ENCODE data around the gene PTPRN2.

Gene PTPRN2

DNA sequence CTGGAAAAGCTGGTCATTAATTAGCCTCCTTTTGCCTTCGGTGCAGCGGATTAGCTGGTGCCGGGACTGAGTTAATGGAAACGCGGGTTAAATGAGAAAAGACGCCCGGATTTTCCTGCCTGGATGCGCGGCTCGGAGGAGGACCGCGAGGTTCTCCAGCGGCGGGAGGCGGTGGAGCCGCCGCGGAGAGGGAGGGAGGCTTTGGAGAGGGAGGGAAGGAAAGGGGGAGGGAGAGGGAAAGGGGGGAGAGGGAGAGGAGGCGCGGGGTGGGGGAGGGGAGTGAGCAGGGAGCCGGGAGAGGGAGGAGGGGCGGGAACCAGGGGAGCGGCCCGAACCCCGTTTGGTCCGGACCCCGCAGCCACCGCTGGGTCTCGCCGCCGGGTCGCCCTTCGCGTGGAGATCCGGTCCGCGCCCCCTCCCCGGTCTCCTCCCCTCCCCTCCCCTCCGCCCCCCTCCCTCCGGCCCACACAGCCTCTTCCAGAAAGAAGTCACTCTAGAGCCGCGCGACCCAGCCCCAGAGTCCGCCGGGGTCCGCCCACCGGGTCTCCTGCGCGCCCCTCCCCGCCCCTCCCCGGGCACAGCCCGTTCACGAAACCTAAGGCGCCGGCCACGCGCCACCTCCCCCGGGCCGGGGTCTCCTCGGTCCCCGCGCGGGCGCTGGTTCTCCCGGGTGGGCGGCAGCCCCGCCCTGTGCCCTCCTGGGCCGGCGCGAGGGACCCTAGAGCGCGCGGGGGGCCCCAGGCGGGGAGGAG is 903.3 kb downstream of the PTPRN2 start:
- no peak for DNase-seq (ENCODE audit: low read depth)
- no peak overlapping the region for H3K4me3 ChIP-seq (ENCODE audit: low read depth, low read length)

DNA sequence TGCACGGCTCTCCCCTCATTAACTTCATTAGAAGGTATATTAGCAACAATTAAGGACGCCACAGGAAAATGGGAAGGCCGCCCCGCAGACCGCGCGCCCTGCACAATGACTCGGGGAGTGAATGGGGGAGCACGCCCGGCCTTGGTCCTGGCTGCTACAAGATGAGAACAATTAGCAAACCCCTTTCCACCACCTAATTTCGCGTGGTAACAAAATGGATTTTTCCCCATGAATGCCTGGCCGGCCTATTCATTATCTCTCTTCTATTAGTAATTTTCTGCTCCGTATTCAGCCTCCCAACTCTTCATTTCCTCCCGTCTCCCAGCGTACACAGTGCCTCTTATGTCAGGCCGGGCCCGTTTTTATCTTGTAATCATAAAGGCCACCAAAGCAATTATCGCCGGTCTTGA is 903.9 kb downstream of the PTPRN2 start:
- no peak for DNase-seq (ENCODE audit: low read depth)
- TF ChIP-seq CTCF (IDR thresholded peaks at IDR 0.05; ENCODE audit: control insufficient read depth, extremely low read depth, insufficient read depth), result no peak
- H3K4me3 ChIP-seq (ENCODE audit: low read depth, low read length), result no peak overlapping the region

More for the DNA sequence above, 903.3 kb downstream of the PTPRN2 start:
- no peak for TF ChIP-seq CTCF (IDR thresholded peaks at IDR 0.05; ENCODE audit: control insufficient read depth, extremely low read depth, insufficient read depth)

DNA sequence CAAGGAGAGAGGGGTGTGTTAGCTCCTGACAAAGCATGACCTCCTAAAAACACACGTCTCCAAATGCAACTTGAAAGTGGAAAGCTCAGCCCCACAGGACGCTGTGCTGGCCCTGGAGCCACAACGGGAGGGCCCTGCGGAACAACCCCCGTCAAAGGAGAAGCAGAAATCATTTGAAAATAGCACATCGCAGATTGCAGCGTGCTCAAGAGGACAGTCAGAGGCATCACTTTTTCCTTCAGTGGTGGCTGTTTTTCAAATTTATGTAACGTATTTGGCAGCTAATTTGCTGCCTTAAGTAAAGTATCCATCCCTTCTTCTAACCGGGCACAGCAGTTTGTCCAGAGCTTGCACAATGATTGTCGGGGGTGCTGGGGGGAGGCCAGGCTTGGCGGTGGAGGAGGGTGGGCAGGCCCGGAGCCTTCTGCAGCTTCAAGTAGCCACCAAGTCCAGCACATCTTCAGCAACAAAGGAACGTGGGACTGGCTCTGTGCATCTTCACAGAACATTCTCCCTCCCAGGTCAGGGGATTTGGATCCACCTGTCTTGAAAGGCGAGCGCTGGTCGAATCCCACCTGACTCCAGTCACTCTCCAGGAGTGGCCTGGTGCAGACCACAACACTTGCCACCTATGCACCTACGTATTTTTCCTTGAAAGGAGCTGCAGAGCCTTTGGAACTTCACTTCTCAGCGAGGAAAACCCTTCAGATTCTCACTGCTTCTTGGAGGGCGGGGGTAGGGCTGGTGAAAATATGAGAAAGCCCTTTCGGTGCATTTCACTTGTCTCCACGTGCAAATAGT is 904.5 kb downstream of the PTPRN2 start:
- DNase-seq (ENCODE audit: low read depth), result no peak
- H3K4me3 ChIP-seq (ENCODE audit: low read depth, low read length), result no peak overlapping the region
- no peak for TF ChIP-seq CTCF (IDR thresholded peaks at IDR 0.05; ENCODE audit: control insufficient read depth, extremely low read depth, insufficient read depth)

DNA sequence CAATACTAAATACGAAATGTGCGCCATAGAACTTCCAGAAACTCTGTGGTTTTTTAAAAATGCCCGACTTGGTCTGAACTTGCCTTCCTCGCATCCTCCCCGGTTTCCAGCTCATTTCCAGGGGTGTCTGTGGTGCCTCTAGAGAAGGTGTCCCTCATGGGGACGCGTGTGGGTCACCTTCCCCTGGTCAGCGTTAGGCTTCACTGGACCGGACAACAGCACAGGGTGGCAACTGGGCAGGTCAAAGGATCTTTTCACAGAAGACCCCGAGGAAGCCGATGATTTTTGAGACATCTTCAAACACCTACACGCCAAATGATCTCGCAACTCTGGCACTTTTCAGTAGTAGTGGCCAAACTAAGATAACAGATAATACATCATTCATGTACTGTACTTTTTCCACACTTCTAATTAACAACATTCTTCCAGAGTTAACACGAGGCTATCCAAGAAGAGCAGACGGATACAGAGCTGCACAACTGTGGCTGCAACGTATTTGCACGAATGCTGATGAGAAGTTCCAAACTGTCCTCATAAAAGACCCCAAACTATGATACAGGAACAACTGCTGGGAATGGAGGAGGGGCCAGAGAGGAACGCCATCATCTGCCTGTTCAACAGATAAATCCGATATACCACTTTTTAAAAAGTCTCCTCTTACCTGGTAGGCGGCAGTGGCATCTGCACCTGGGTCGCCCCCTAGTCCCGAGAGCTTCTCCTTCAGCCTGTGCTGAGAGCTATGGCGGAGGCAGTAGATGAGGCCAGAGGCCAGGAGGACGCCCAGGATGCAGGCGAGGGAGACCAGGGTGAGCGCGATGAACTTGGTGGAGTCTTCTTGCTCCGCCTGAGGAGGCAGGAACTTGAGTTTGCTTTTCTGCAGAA is 905.3 kb downstream of the PTPRN2 start:
- no peak overlapping the region for H3K4me3 ChIP-seq (ENCODE audit: low read depth, low read length)
- DNase-seq (ENCODE audit: low read depth), result no peak
- TF ChIP-seq CTCF (IDR thresholded peaks at IDR 0.05; ENCODE audit: control insufficient read depth, extremely low read depth, insufficient read depth), result no peak

DNA sequence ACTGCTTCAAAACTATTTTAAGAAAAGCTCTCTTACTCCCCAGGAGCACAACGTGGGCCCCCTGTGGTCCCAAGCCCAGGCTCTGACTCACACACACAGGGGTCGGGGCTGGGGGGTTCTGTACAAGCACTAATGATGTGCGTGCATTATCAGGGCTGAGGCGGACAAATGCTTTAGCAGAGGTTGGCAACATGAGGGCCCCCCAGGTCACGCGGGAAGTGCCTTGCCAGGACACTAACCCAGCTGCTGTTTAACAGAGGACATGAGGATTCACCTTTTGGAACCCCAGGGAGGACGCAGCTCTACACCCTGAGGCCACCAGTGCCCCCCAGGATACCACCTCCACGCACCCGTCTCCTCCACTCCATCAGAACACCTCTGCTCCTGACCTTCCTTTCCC is 908.0 kb downstream of the PTPRN2 start:
- H3K4me3 ChIP-seq (ENCODE audit: low read depth, low read length), result no peak overlapping the region
- TF ChIP-seq CTCF (IDR thresholded peaks at IDR 0.05; ENCODE audit: control insufficient read depth, extremely low read depth, insufficient read depth), result no peak
- no peak for DNase-seq (ENCODE audit: low read depth)

- no peak for TF ChIP-seq CTCF (IDR thresholded peaks at IDR 0.05; ENCODE audit: control insufficient read depth, extremely low read depth, insufficient read depth)
- DNase-seq (ENCODE audit: low read depth), result peak; percentile 47
Measured at GRCh38 chr7:157678501-157678900, 909.1 kb downstream of the PTPRN2 start.

More at GRCh38 chr7:157678501-157678900, 909.1 kb downstream of the PTPRN2 start:
- H3K4me3 ChIP-seq (ENCODE audit: low read depth, low read length), result no peak overlapping the region

All from LNCaP clone FGC (cell line).